Measurements from ENCODE around the gene HNRNPA3. TPM values are rescaled to one million over a fixed set of nuclear protein-coding genes. Genes with fewer than 3 reads are reported as not detected.

The HNRNPA3 gene
- total and polyA plus RNA-seq, 2 of the 13 experiments (the other 11 are each of a cell fraction or from before 2014, with no cell fraction given), result 73.3 to 97.7 TPM

DNA sequence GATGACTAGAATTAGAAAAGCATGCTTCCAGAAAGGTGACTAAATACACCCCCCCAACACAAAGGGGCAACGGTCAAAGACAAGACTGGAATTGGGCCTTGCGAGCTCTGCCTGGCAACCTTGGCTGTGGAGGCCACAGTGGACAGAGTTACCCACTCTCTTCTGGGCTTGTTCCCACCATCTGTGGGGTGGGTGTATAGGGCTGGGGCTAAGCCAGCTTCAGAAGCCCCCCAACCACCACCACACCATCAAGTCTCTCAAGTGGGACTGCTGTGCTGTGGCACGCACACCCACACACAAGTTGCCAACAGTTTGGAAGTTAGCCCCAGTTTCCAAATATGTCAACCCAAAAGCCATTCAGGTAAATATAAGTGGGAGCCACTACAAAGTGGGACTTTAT is 44.1 kb downstream of the HNRNPA3 start (continued):
- TF ChIP-seq FOXC1 (CRISPR knock-in tag; IDR thresholded peaks at IDR 0.05; ENCODE audit: borderline replicate concordance) (no peak), ZNF841 (CRISPR knock-in tag; IDR thresholded peaks at IDR 0.05; ENCODE audit: borderline replicate concordance) (no peak), STAT5B (CRISPR knock-in tag; IDR thresholded peaks at IDR 0.05) (no peak), MAFG (CRISPR knock-in tag; IDR thresholded peaks at IDR 0.05) (no peak), WIZ (CRISPR knock-in tag; IDR thresholded peaks at IDR 0.05) (no peak), NONO (IDR thresholded peaks at IDR 0.05) (no peak), NONO (CRISPR knock-in tag; conservative IDR thresholded peaks at IDR 0.05) (no peak), ZNF292 (CRISPR knock-in tag; IDR thresholded peaks at IDR 0.05; ENCODE audit: borderline replicate concordance, low read depth) (no peak), ZNF598 (CRISPR knock-in tag; IDR thresholded peaks at IDR 0.05; ENCODE audit: borderline replicate concordance) (peak; percentile 25; the same call in 1 of the 2 replicates), MED1 (CRISPR knock-in tag; IDR thresholded peaks at IDR 0.05) (no peak), GABPA (IDR thresholded peaks at IDR 0.05; ENCODE audit: low read depth, low read length) (no peak), GABPA (CRISPR knock-in tag; IDR thresholded peaks at IDR 0.05; ENCODE audit: low read depth) (0 out of 2 replicates have a peak, but pooled peaks have one; percentile 20), MYNN (CRISPR knock-in tag; IDR thresholded peaks at IDR 0.05; ENCODE audit: low read depth) (no peak), ZNF780A (CRISPR knock-in tag; IDR thresholded peaks at IDR 0.05) (no peak), ESRRA (CRISPR knock-in tag; IDR thresholded peaks at IDR 0.05; ENCODE audit: low read depth) (no peak), ZNF234 (CRISPR knock-in tag; conservative IDR thresholded peaks at IDR 0.05) (no peak), ATF7-NPFF (CRISPR knock-in tag; IDR thresholded peaks at IDR 0.05; ENCODE audit: low read depth) (no peak), ZFP36L2 (CRISPR knock-in tag; IDR thresholded peaks at IDR 0.05) (no peak), ZNF333 (CRISPR knock-in tag; IDR thresholded peaks at IDR 0.05; ENCODE audit: borderline replicate concordance) (no peak), ASH2L (IDR thresholded peaks at IDR 0.05; ENCODE audit: insufficient read length, low read depth, low read length) (no peak), SALL1 (CRISPR knock-in tag; IDR thresholded peaks at IDR 0.05) (0 out of 2 replicates have a peak, but pooled peaks have one; percentile 14), FOXA1 (IDR thresholded peaks at IDR 0.05) (no peak), FOXA1 (CRISPR knock-in tag; IDR thresholded peaks at IDR 0.05) (no peak)
- TF ChIP-seq, protein P1, sequence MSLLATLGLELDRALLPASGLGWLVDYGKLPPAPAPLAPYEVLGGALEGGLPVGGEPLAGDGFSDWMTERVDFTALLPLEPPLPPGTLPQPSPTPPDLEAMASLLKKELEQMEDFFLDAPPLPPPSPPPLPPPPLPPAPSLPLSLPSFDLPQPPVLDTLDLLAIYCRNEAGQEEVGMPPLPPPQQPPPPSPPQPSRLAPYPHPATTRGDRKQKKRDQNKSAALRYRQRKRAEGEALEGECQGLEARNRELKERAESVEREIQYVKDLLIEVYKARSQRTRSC (CRISPR knock-in tag; IDR thresholded peaks at IDR 0.05; ENCODE audit: low read depth), result no peak
- TF ChIP-seq, protein P2, sequence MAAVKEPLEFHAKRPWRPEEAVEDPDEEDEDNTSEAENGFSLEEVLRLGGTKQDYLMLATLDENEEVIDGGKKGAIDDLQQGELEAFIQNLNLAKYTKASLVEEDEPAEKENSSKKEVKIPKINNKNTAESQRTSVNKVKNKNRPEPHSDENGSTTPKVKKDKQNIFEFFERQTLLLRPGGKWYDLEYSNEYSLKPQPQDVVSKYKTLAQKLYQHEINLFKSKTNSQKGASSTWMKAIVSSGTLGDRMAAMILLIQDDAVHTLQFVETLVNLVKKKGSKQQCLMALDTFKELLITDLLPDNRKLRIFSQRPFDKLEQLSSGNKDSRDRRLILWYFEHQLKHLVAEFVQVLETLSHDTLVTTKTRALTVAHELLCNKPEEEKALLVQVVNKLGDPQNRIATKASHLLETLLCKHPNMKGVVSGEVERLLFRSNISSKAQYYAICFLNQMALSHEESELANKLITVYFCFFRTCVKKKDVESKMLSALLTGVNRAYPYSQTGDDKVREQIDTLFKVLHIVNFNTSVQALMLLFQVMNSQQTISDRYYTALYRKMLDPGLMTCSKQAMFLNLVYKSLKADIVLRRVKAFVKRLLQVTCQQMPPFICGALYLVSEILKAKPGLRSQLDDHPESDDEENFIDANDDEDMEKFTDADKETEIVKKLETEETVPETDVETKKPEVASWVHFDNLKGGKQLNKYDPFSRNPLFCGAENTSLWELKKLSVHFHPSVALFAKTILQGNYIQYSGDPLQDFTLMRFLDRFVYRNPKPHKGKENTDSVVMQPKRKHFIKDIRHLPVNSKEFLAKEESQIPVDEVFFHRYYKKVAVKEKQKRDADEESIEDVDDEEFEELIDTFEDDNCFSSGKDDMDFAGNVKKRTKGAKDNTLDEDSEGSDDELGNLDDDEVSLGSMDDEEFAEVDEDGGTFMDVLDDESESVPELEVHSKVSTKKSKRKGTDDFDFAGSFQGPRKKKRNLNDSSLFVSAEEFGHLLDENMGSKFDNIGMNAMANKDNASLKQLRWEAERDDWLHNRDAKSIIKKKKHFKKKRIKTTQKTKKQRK (IDR thresholded peaks at IDR 0.05; ENCODE audit: low read length), result no peak

Data from HepG2 (cell line).